Measurements from ENCODE around the gene CLPX.
"Not testable (repeated sequence)": the region's sequence is repeated elsewhere in the genome, so short reads cannot be mapped to it uniquely, and the experiment has no call there.

The CLPX gene

DNA sequence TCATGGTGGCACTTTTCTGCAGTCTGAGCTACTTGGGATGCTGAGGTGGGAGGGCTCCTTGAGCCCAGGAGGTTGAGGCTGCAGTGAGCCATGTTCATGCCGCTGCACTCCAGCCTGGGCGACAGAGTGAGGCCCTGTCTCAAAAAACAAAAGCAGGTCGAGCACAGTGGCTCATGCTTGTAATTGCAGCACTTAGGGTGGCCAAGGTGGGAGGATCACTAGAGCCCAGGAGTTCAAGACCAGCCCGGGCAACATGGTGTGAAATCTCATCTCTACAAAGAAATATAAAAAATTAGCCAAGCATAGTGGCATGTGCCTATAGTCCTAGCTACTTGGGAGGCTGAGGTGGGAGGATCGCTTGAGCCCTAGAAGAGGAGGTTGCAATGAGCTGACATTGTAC lies 80.1 kb downstream of the CLPX start:
- in situ Hi-C loops (cut with HindIII; ENCODE audit: low sequenced_read_pairs), result no loop called here

DNA sequence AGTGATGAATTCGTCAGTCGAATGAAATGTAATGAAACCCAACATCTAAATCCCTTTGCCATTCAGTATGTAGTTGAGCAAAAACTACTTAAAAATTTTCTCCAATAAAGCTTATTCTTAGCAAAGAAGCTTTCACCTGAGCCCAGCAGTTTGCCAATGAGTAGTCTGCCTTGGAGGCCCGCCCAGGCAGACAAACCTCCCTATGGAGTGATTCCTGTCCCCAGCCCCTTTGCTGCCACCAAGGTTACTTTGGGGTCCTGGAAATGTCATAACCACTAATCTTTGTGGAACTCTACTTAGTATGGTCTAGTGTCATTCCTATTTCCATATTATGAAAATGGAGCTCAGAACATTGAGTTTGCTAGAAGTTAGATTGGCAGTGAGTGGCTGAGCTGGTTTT lies 82.2 kb downstream of the CLPX start:
- in situ Hi-C loops (cut with HindIII; ENCODE audit: low sequenced_read_pairs), result no loop called here

DNA sequence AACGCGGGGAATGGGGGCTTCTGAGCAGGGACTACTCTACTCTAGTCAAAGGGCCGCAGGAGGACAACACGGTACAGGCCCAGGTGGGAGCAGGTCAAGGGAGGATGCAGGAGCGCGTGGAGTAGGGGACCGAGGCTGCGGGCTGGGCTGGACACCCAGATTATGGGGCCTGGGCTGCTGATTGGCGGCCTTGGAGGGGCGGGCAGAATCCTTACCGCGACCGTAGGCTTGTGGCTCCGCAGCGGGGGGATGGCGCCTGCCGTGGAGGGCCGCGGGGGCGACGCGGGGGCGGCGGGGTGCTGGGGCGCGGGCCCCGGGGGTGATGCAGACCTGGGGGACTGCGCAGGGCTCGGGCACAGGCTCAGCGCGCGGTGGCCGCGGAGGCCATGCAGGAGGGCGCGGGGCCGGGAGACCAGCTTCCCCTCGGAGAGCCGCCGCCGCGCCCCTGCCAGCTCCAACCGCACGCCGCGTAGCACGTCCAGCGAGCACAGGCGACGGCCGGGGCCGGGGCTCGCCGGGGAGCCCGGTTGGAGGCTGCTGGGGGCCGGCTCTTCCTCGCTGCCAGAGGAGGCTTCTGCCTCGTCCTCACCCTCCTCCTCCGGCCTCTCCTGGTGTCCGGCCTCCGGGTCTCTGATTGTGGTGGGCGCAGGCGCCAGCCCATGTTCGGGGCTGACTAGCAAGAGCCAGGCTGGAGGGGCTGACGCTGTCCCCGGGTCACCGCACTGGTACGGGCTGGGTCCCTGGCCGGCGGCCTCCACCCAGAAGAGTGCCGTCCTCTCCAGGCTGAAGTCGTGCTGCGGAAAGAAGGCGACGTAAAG lies 83.0 kb downstream of the CLPX start:
- in situ Hi-C loops (cut with HindIII; ENCODE audit: low sequenced_read_pairs), result no loop called here

DNA sequence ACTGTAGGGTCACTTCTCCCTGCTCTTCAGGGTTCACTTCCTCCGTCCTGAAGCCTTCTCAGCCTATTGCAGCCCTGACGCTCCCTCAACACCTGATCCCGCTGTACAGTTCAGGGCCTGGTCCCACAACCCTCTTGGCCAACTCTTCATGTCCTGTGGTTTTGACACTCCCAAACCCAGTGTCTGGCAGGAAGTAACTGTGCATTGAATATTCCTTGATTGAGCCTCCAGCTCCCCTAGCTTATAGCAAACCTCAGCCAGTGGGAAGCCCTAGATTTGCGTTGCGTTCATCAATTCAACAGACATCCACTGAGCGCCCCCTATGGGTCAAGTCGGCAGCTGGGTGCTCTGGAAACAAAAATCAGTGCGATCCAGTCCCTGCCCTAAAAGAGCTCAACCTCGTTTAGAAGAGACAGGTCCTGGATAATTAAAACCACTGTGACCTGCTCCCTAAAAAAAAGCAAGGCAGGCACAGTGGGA lies 83.7 kb downstream of the CLPX start:
- in situ Hi-C loops (cut with HindIII; ENCODE audit: low sequenced_read_pairs), result no loop called here

DNA sequence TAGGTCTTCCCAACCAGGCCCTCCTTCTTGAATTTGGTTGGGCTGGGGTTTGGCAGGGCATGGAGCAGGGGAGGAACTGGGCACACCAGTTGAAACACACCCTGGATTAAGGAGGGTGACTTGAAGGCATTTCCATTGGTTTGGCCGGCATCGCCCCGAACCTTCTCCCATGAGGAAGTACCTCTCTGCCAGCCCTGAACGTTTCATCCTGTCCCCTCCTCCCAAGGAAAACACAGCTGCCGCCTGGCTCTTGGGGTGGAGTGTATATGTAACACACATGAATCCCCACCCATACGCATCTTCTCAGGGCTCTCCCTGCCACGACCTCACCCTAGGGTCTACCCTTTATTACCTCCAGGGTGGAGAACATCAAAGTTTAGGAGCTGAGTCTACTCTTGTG lies 84.7 kb downstream of the CLPX start:
- in situ Hi-C loops (cut with HindIII; ENCODE audit: low sequenced_read_pairs), result no loop called here

DNA sequence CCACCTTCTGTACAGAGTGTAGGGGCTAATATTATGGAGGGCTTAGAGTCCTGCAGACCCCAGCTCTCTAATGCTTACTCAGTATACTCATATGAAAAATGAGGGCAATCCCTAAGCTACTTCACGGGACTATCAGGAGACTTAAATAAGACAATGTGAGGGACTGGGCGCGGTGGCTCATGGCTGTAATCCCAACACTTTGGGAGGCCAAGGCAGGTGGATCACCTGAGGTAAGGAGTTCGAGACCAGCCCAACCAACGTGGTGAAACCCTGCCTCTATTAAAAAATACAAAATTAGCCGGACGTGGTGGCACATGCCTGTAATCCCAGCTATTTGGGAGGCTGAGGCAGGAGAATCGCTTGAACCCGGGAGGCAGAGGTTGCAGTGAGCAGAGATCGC lies 85.3 kb downstream of the CLPX start:
- in situ Hi-C loops (cut with HindIII; ENCODE audit: low sequenced_read_pairs), result not testable (repeated sequence)

DNA sequence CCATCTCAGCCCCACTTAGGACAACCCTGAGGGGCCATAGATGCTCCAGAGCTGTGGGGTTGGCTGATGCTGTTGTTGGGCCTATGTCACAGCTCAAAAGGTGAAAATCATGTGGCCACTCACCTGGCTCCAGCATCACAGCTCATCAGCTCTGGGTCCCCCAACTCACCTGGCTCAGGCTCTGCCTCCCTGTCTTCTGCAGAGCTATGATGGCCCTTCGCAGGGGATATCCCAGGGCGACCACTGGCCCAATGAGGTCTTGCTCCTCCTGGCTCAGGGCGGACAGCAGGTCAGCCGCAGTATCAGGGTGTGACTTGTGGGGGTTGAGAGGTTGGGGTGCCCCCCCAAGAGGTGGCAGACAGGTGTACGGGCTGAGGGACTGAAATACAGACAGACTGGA lies 85.8 kb downstream of the CLPX start:
- in situ Hi-C loops (cut with HindIII; ENCODE audit: low sequenced_read_pairs), result no loop called here

Data from DLD1 (cell line).